Suppressor macrophage treated with lipopolysaccharide for 1 hour (primary cell): ENCODE data around the gene ZMYM2.
A peak's percentile ranks its signal among the peaks of the same experiment; 100 is the strongest.
"Not testable (repeated sequence)": the region's sequence is repeated elsewhere in the genome, so short reads cannot be mapped to it uniquely, and the experiment has no call there.

Source experiments
- DNase-seq, 3 donors: peaks; one replicate each; pipeline ENCODE4 v3.0.0-alpha.2; 2020 to 2022

ZMYM2 gene

DNA sequence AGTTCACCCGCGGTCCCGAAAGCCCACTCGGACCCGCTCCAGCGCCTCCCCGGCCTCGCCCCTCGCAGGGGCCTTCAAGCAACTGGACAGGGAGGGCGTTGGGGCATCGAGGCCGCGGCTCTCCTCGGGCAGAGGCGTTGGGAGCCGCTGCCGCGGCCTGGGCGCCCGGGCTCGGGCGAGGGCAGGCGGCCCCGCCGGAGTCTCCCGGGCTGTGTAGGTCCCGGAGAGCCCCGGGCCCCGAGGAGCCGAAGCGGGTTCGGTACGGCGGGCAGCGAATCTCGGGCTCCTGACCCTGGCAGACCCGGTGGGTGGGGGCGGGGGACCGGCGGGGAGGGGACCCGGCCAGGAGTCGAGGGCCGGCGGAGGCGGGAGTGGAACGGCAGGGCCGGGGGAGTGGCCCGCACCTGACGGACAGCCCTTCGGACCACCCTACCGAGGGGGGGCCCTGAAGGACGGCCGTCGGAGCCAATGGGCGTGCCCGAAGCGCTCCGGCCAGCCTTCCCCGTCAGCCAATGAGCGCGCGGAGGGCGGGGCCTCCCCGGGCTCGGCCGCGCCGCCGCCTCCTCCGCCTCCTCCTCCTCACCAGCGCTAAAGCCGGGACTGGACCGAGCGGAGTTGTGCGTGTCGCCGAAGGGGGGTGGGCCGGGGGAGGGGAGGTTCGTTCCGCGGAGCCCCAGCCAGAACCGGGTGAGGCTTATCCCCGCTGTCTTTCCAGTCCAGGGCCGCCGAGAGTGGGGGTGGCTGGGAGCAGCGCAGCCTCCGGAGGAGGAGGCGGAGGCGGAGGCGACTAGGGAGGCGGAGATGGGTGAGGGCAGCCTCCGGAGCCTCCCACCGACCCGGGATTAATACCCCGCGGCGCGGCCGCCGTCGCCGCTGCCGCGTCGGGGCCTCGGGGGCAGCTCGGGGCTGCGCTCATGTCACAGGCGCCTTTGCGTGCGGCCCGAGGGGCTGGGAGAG is at the start of gene ZMYM2:
Gene ZMYM2, plus strand, starts transcription at position 573 of the 957 bp plus-strand sequence. CDS start 34,346 bp downstream, outside the sequence.
- peak; percentile 98 to 99 (median 98) for DNase-seq

DNA sequence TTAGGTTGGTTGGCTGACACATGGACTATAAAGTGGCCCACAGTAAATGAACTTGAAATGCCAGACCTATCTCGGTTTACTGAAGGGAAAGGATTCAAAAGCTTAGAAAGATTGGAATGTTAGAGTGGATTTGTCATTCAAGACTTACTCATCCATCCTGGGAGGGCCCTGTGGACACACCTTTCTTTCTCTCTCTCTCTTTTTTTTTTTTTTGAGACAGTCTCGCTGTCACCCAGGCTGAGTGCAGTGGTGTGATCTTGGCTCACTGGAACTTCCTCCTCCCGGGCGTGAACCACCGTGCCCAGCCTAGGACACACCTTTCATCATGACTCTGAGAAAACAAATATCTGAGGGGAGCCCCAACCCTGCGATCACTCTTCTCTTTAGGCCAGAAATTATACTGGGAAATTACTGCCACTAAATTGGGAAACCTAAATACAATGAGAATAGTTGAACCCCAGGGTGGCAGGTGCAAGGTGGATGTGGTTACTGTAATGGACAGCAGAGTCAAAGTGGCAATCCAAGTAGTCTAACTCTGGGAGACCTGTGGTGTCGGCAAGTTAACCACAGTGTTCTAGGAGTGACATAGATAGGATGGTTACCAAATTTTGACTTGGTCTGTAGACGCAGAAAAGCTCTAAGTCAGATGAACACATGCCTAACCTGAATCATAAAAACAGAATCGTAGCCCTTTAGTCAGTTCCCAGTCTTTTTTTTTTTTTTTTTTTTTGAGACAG is 48.0 kb upstream of the ZMYM2 start:
- DNase-seq, result no peak

DNA sequence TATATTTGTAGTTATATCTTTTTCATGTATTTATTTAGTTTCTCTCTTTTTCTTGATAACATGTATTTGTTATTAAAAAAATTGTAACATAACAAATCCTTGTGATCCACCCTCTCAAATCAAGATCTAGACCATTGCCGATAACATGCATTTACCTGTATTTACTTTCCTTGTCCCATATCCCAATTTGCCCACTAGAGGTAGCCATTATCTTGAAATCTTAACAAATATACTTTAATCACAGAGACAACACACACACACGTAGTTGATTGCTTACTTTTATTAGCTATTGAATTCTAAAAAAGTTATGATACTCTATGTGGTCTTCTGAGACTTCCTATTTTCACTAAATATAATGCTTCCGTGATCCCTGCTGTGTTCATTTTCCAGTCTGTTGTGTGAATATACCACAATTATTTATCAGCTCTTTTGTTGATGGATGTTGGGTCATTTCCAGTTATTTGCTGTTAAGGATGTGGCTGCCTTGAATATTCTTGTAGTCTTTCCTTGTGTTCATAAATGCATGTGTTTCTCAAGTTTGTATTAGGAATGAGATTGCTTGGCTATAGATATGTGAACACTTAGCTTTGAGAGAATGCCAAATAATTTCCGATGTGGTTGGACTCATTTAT is 31.3 kb upstream of the ZMYM2 start:
- DNase-seq, result peak; percentile 15 to 30 (median 28)

DNA sequence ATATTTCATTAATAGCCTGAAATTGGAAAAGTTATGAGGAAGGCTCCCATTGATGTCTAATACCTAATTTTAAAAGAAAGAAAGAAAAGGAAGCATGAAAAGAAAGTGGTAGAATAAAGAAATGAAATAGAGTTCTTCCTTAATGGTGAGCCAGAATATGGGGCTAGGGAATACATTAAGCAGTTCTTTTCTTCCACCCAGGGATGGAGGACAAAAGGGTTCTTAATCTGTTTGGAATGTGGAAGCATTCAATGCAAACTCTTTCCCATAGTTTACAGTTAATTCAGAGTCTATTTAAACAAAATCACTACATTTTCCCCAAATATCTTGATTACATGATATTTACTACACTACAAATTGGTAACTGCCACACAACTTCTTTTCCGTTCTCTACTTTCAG is 18.4 kb upstream of the ZMYM2 start:
- DNase-seq, result no peak

DNA sequence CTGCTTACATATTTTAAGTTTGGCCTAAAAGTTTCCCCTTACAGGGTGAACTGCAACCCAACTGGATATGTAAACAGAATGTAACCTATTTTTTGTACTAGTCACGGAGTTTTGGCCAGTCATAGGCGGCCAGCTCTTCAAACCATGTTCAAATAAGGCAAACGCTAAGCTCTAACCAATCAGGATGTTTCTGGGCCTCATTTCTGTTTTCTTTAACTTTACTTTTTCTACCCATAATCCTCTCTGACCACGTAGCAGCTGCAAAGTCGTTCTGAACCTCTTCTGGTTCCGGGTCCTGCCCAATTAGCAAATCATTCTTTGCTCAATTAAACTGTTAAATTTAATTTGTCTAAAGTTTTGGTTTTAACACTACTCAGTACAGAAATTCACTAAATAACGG is 8.2 kb upstream of the ZMYM2 start:
- no peak for DNase-seq

DNA sequence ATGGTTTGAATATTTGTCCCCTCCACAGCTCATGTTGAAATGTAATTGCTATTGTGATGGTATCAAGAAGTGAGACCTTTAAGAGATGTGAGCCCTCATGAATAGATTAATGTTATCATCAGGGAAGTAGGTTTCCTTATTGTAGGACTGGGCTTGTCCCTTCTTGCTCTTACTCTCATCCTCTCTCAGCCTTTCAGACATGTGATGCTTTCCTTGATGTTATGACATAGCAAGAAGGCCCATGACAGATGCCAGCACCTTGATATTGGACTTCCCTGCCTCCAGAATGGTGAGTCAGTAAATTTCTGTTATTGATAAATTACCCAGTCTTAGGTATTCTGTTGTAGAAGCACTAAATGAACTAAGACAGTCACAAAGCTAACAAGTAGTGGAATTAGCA is 5.7 kb upstream of the ZMYM2 start:
- no peak for DNase-seq

DNA sequence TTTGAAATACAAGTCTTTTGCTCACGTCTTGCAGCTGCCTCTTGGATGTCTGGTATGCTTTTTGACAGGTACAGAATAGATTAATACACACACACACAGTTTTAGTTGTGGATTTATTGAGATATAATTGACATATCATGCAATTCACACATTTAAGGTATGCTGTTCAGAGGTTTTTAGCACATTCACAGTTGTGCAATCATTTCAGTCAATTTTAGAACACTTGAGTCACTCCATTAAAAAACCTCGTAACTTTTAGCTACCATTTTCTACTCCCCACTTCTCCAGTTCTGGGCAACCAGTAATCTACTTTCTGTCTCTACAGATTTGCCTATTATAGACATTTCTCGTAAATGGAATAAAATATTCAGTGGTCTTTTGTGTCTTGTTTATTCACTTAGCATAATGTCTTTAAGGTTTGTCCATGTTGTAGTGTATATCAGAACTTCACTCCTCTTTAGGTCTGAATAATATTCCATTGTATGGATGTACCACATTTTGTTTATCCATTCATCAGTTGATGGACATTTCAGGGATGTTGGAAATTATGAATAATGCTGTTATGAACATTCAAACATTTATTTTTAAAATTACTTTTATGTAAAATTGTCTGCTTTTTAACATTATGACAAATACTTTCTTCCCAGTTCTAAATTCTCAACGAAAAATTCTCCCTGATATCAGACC is 2.5 kb upstream of the ZMYM2 start:
- no peak for DNase-seq

DNA sequence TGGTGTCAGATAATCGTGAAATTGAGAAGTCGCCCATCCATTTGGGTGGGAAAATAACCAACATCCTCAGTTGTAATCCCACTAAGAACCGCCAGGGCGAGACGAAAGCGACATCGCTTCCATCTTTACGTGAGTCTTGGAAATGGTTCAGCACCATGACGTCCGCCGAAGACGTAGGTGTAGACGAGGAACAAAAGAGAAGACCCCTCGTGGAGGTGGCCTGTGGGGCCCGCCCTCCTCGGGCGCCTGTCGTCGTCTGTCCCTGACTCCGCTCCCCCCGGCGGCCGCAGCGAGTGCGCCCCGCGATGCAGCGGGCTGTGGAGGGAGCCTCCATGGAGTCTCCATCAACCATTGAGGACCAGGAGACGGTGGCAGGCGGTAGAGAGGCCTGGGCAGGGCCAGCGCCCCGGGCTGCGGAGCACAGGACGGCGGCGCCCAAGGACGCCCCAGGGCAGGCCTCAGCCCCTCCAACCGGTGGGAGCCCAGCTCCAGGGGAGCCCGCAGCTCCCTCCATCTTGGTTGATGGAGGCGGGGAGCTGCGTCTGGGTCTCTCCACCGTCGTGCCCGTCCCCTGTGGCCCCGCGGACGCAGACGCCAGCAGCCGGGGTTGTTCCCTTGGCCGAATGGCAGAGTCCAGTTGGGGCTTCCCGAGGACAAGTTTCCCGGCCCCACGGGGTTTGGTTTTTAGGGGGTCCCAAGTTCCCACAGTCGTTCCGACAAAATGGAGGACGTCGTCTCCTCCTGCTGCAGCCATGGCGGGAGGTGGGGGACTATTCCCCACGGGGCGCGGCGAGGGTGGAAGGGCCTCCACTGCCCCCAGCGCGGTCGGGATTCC is 990 bp upstream of the ZMYM2 start:
- DNase-seq, result peak; percentile 79 to 87 (median 86)

DNA sequence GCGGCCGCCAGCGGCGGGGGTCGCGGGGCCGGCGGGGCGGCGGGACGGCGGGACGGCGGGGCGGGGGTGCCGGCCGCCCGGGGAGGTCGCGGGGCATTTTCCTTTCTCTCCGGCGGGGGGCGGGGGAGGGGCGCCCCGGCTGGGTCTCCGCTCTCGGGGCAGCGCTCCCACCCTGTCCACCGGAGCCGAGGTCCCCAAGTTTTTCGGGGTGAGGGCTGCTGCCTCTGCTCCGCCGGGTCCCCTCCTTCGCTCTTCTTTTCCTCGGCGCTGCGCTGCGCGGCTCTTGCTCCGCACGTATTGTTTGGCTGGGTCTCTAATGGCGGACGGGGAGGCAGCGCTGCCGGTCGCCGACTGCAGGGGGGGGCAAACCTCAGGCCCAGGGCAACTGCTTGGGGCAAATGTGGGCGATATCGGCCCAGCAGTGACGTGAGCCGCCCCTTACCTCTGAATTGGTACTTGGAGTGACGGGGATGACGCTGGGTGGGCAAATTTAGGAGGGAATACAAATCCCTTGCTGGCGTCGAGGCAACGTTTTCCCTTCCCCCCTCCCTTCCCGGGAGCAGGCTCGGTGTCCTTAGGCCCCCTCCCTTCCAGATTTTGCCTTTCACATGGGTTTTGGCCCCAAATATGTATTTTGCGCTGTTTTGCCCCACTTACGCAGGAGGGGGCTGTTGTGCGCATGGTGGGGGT is 759 bp downstream of the ZMYM2 start:
- DNase-seq, result peak; percentile 72 to 81 (median 73)

DNA sequence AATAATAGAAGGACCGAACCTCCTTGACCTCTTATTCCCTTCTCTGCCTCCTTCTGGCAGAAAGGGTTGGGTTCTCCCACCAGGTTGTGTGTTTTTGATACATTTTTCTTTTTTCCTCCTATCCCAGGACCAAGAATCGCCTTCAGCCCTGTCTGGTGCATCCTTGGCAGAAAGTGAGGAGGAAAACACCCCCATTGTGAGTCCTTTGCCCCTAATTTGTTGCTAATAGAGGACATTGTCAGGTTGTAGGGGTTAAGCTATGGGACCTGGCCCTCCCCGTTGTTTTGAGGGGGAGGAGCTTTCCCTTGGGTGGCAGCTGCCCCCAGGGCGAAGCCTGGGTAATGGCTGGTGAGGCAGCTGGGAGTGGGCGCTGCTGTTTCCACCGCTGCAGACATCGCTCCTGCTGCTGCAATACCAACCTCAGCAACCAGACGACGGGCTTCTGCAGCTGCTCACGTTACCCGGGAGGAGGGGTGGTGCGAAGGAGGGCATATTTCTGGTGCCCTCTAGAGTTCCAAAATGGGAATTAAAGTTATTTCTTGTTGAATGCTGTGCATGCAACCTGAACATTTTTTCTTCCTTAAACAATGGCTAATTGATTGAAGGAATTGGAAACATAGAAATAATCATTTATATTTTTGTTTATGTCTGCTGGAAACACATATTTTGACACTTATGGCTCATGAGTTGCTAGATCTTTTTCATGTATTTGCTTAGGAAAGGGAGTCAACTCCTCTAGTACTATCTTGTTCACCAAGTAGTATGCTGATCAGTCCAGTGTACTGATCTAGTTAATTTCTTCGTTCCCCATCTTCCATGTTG is 1.5 kb downstream of the ZMYM2 start:
- peak; percentile 93 to 94 (median 93) for DNase-seq

DNA sequence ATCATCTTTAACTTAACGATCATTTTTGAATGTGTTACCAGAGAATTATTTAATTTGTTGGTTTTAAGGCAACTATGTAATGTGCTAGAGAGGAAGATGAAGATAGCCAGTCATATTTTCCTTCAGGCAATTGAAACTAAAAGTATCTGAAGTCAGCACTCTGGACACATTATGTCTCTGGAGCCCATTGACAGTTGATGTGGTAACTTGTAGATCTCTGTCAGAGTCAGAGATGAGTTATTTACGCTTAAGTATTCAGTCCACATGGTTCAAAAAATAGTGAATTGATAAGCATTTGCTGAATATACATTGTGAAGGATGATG is 2.1 kb downstream of the ZMYM2 start:
- DNase-seq, result peak; percentile 17 to 63 (median 21)

DNA sequence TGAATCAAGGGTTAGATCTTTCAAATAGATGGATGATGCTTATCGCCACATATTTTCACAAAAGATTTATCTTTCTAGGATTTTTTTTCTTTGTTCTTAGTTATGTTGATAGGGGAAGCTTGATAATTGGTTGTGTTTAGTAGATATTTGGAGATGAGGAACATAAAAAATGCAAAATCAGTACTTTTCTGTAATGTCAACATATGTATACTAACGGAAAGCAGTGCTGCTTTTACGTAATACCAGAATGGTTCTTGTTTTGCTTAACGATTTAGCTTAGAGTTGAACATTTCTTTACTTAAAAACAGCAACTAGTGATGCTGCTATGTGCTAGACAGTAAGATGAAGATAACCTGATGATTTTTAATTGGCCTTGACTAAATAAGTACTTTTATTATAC is 3.0 kb downstream of the ZMYM2 start:
- peak; percentile 15 to 63 (median 48) for DNase-seq

DNA sequence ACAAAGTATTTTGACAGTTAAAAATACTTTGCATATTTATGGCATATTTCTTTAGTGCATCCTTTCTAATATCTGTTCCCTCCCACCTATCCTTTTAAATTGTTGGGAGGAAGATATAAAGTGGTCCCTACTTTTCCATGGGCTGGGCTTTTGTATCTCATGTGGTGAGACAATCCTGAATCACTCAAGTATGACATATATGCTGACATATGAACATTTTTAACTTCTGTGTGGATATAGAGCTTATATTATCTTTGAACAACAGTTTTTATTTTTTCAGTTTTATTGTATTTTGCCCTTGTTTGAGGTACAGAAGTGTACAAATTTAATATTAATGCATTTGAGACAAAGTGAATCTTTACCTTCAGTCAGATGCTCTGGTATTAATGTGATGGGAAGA is 3.4 kb downstream of the ZMYM2 start:
- DNase-seq, result peak in 2 of 3 donors; percentile 2 to 24

DNA sequence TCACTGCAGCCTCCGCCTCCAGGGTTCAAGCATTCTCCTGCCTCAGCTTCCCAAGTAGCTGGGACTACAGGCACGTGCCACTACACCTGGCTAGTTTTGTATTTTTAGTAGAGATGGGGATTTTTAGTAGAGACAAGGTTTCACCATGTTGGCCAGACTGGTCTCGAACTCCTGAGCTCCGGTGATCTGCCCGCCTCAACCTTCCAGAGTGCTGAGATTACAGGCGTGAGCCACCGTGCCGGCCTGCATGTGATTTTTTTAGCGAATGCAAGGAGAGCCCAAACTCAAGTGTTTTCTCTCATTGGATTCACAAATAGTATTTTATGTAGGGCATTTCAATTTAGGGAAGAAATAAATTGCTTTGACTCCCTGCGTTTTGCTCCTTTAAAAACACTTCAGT is 4.4 kb downstream of the ZMYM2 start:
- no peak for DNase-seq

DNA sequence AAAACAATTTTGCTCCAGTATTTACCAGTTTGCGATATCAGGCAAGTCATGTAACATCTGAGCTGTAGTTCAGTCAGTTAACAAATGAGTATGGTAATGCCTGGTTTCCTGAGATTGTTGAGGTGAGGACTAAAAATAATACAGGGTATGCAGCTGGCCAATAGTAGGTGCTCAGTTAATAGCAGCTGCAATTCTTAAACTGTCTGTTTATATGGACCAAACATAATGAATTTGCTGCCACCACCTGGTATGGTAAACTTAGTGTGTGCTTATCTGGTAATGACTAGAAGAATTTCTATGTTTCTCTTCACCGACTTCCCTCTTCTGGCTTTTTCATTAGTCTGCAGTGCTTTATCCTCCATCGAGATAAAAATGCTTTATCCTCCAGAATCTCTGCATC is 9.1 kb downstream of the ZMYM2 start:
- DNase-seq, result peak in 1 of 3 donors; percentile 1

DNA sequence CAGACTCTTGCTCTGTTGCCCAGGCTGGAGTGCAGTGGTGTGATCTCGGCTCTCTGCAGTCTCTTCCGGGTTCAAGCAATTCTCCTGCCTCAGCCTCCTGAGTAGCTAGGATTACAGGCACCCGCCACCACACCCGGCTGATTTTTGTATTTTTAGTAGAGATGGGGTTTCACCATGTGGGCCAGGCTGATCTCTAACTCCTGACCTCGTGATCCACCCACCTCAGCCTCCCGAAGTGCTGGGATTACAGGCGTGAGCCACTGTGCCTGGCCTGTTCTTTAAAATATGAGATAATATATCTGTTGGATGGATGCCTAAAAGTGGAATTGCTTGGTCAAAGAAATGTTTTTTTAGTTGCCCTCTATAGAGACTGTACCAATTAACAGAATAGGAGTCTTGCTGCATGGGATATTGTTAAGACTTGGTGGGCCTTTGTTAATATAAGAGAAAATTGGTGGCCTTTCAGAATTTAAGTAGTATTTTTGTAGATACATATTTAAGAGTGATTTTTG is 16.0 kb downstream of the ZMYM2 start:
- not testable (repeated sequence) for DNase-seq

DNA sequence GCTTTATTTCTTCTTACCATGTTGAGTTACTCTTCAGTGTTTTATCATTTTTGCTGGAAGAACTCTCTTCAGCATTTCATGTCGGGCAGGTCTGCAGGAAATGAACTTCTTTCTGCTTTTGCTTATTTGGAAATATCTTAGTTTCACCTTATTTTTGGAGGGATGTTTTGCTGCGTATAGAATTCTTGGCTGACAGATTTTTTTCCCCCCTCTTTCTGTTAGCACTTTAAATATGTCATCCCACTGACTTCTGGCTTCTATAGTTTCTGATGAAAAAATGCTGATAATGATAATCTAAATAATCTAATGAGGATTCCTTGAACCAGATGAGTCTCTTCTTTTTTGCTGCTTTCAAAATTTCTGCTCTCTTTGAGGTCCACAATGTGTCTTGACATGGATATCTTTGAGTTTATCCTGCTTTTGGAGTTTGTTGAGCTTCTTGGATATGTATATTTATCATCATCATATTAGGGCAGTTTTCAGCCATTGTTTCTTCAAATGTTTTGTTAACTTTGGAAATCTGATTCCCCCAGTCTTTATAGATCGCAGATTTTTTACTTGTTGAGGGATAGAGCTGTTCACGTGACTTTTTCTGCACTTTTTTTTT is 20.4 kb downstream of the ZMYM2 start:
- no peak for DNase-seq

DNA sequence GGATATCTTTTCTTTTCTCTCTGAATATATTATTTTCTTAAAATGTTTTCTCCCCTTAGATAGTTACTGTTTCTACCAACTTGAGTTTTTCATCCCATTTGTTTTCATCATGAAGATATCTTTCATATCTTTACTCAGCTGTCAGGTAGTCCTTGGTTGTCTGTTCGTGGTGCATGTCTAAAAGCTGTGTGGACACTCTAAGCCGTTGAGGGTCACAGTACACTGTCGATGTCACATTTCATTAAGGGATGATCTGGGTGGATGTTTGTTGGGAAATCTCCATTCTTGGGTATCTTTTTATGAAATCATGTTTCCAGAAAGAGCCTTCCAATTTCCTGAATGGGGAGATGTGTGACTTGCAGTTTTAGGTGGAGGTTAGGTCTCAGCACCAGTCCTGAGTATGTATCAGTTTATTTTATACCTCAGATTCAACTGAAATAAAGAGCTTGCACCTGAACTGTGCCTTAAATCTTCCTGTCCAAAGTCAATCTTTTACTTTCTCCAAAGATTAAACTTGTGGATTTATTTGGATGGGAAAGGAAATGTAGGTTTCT is 23.2 kb downstream of the ZMYM2 start:
- DNase-seq, result no peak

DNA sequence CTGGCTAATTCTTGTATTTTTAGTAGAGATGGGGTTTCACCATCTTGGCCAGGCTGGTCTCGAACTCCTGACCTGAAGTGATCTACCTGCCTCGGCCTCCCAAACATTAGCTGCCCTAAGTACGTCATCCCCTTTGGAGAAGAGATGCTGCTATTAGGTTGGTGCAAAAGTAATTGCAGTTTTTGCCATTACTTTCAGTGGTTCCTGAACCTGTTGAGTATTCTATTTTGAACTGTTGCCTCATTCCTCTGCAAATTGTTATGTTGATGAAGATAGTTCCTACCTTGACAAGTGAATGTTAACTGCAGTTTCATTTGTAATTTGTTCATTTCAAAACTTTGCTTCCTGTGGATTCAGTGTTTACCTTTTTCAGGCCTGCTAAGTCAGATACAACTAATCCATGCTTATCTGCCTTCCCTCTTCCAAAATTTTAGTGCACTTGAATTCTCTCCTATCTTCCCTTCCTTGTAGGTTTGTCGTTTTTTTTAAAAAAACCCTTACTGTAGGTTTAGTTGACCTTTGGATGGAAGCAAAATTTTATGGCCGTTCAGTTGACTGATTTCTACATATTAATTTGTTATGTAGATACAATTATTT is 24.0 kb downstream of the ZMYM2 start:
- DNase-seq, result no peak
